ENCODE measurements around the gene MAPK10. TPM values are rescaled to one million over a fixed set of nuclear protein-coding genes. Genes with fewer than 3 reads are reported as not detected.

MAPK10 gene
- total and polyA plus RNA-seq, 2 of the 8 experiments (the other 6 are each of a cell fraction or from before 2014, with no cell fraction given): 2.5 to 3.1 TPM

GRCh38 chr4:86393749-86394148 lies 33.9 kb upstream of the MAPK10 start:
- CTCF ChIA-PET (ENCODE audit: partially characterized antibody): interaction anchor here (1.5 kb wide), 1 partner anchor 39 kb away, joined by 4 read pairs; no protein-coding TSS in a partner anchor
- Histone ChIP-seq H3K4me3 (ENCODE audit: extremely low read depth in 1 of 4, insufficient read depth in 2 of 4, low read depth in 3 of 4, low read length in 4 of 4) (no peak overlapping the region), H4K8ac (ENCODE audit: extremely low read depth, insufficient read depth, low read length) (no peak overlapping the region), H3K18ac (ENCODE audit: extremely low read depth, low read length) (no peak overlapping the region), H4K91ac (replicated peaks; ENCODE audit: insufficient read length, low read length) (no peak overlapping the region), H3K27me3 (replicated peaks in 1 of 4; ENCODE audit: control insufficient read depth in 3 of 4, extremely low read depth in 1 of 4, insufficient read depth in 3 of 4, low read length in 3 of 4) (no peaks in the 10 kb centered on the region), H4K20me1 (replicated peaks in 1 of 2; ENCODE audit: control insufficient read depth in 1 of 2, insufficient read depth in 2 of 2, low read length in 2 of 2) (no peaks in the 10 kb centered on the region), H3K79me1 (ENCODE audit: low read depth, low read length) (no peaks in the 10 kb centered on the region), H2BK15ac (ENCODE audit: low read length) (no peak overlapping the region), H3K27ac (ENCODE audit: low read depth, low read length) (no peak overlapping the region), H3K9ac (replicated peaks in 1 of 4; ENCODE audit: extremely low read depth in 1 of 4, low read depth in 3 of 4, low read length in 3 of 4) (no peak overlapping the region), H4K5ac (ENCODE audit: insufficient read length, low read depth, low read length) (no peak overlapping the region), H3K56ac (replicated peaks; ENCODE audit: insufficient read length, low read depth, low read length) (no peak overlapping the region), H3K79me2 (ENCODE audit: control insufficient read depth in 1 of 2, insufficient read depth in 2 of 2, low read length in 2 of 2) (no peaks in the 10 kb centered on the region), H2BK120ac (replicated peaks; ENCODE audit: low read depth, low read length) (no peak overlapping the region), H2BK20ac (ENCODE audit: low read length) (no peak overlapping the region), H3K23me2 (ENCODE audit: low read depth, low read length) (no peaks in the 10 kb centered on the region), H2BK12ac (ENCODE audit: low read depth, low read length) (no peak overlapping the region), H3K23ac (ENCODE audit: insufficient read length) (no peak overlapping the region), H3K9me3 (ENCODE audit: insufficient read depth in 2 of 2, low read depth in 1 of 2, low read length in 1 of 2) (no peaks in the 10 kb centered on the region), H2AFZ (ENCODE audit: low read length) (no peak overlapping the region), H3K36me3 (ENCODE audit: control insufficient read depth in 2 of 4, insufficient read depth in 4 of 4, low read length in 3 of 4) (no peaks in the 10 kb centered on the region), H3K14ac (ENCODE audit: insufficient read length) (no peak overlapping the region), H2AK5ac (ENCODE audit: low read depth, low read length) (no peak overlapping the region), H2BK5ac (ENCODE audit: low read depth, low read length) (no peak overlapping the region), H3K4me2 (ENCODE audit: insufficient read depth in 1 of 2, low read depth in 2 of 2, low read length in 2 of 2) (no peak overlapping the region), H3K4me1 (replicated peaks in 1 of 4; ENCODE audit: control insufficient read depth in 3 of 4, insufficient read depth in 4 of 4, low read length in 3 of 4) (peaks cover 0 to 5% (median 1%) of the 10 kb centered on the region in 4 experiments; a peak in 3 of 7 replicates), H3K4ac (replicated peaks; ENCODE audit: insufficient read length, low read depth, low read length) (no peak overlapping the region)
- FAIRE-seq (no peak), DNase-seq (ENCODE audit: low read depth in 1 of 2, low spot score in 2 of 2) (no peak)
- POLR2A ChIA-PET (ENCODE audit: partially characterized antibody): no interaction called here
- TF ChIP-seq KDM4A (IDR thresholded peaks at IDR 0.05; ENCODE audit: low read depth, low read length, severe bottlenecking) (no peak), RAD21 (IDR thresholded peaks at IDR 0.05 in 1 of 2, conservative IDR thresholded peaks at IDR 0.05 in 1 of 2; ENCODE audit: low read depth in 2 of 2, low read length in 2 of 2) (no peak), GTF2F1 (IDR thresholded peaks at IDR 0.05; ENCODE audit: borderline replicate concordance, low read depth, low read length) (no peak), KDM5A (IDR thresholded peaks at IDR 0.05; ENCODE audit: low read length) (no peak), SIRT6 (IDR thresholded peaks at IDR 0.05; ENCODE audit: low read length) (no peak), SAP30 (IDR thresholded peaks at IDR 0.05; ENCODE audit: insufficient read depth, insufficient replicate concordance, low read length) (no peak), RXRA (IDR thresholded peaks at IDR 0.05; ENCODE audit: insufficient read depth, low read depth, low read length) (no peak)
- WGBS, 2 experiments (ENCODE audit: extremely low coverage in 1 of 2, insufficient coverage in 1 of 2, insufficient read length in 1 of 2, insufficient replicate concordance in 2 of 2, low coverage in 1 of 2, low lambda C conversion rate in 2 of 2, missing lambda C conversion rate in 1 of 2): 94% methylated on average over 4 of the region's 4 CpGs; no CpG with 5 or more reads in 1 of the 2 experiments
